IMR-90 (cell line): Measurements from ENCODE around the gene MAP3K3. TPM values are rescaled to one million over a fixed set of nuclear protein-coding genes. Genes with fewer than 3 reads are reported as not detected.

Experiments used
- FOS ChIP-seq: fragments of 150-350 bp; IDR thresholded peaks from 2 replicates; pipeline ENCODE4 v1.6.1; 2016; ENCODE audit warnings: low read depth, low read length
- NFE2L2 ChIP-seq: fragments of 150-350 bp; IDR thresholded peaks from 2 replicates; pipeline ENCODE4 v1.6.1; 2016; ENCODE audit warnings: low read depth, mild to moderate bottlenecking, low read length
- RCOR1 ChIP-seq: IDR thresholded peaks from 2 replicates; pipeline ENCODE4 v1.6.1; 2012; ENCODE audit warnings: mild to moderate bottlenecking, low read length, improper control_type of control experiment; ENCODE audit not compliant: insufficient replicate concordance
- polyA plus RNA-seq, 3 experiments: library from polyadenylated mRNA; depleted of rRNA; stranded (reverse); fragments of >200 nt; gene quantifications; 2 replicates each; pipeline ENCODE4 v1.2.3, GENCODE V29; 2012; ENCODE audit warnings: low replicate concordance in 1 of 3
- total RNA-seq: library from RNA; depleted of rRNA; stranded (reverse); fragments of >200 nt; gene quantifications from 2 replicates; pipeline ENCODE4 v1.2.3, GENCODE V29; 2012

The MAP3K3 gene
- total and polyA plus RNA-seq, 2 of the 4 experiments (the other 2 are of a cell fraction) = 19.1 to 25.6 TPM

DNA sequence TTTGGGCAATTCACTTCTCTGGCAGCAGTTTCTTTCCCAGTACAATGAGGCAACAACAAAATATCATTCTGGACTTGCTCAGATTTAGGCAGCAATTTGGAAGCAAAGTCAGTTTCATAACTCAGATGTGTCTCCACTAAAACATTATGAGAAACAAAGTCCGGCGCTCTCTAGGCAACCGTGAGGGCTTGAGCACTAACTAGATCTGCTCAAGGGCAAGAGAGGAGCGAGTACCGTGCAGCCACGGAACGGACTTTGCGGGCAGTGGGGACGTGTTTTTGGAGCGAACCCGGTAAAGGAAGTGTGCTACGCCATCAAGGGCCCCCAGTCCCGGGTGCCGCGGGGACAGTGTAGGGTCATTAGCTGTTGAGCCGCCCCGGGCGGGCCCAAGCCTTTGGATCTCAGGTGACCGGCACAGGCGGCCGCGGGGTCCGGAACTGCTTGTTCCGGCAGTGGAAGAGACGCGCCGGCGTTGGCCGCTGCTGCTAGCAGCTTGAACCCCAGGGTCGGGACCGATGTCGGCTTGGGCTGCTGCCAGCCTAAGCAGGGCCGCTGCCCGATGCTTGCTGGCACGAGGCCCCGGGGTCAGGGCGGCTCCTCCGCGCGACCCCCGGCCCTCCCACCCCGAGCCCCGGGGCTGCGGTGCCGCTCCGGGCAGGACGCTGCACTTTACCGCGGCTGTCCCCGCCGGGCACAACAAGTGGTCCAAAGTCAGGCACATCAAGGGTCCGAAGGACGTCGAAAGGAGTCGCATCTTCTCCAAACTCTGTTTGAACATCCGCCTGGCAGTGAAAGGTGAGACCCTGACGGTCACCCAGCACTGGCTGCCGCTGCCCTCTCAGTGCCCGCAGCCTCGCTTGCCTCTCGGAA, 21.4 kb upstream of the MAP3K3 start, which contains the start of gene TACO1 (continued):
- TF ChIP-seq RCOR1 = no peak
- TF ChIP-seq FOS = no peak
- no peak for TF ChIP-seq NFE2L2
